CD4-positive, alpha-beta T cell (primary cell): ENCODE measurements around the gene MET. TPM values are rescaled to one million over a fixed set of nuclear protein-coding genes. Genes with fewer than 3 reads are reported as not detected.

Experiments used
- ATAC-seq: fragments of 200-7000 bp; cut with Tn5 transposase; one replicate; pipeline ENCODE4 v1.10.0; 2022; ENCODE audit warnings: mild to moderate bottlenecking; ENCODE audit not compliant: poor library complexity
- CTCF ChIA-PET: fragments of 350-600 bp; sonication (Branson Sonifier 250); formaldehyde crosslinking; loops from one replicate; lab custom pipeline; 2021; ENCODE audit warnings: antibody characterized with exemption, inconsistent platforms; lab: Charles Lee
- POLR2A ChIA-PET: fragments of 350-600 bp; sonication (Branson Sonifier 250); formaldehyde crosslinking; loops from one replicate; lab custom pipeline; 2021; ENCODE audit warnings: antibody characterized with exemption, inconsistent platforms; lab: Charles Lee
- DNase-seq, 14 experiments: peaks; one replicate each; pipeline ENCODE4 v3.0.0-alpha.2; 2013 to 2020; ENCODE audit warnings: mixed read lengths in 2 of 14
- H3K27ac ChIP-seq, 2 donors: one replicate each; pipeline versions ENCODE4 v1.5.1 to v1.7.0; 2013; ENCODE audit warnings: low read length in 2 of 2, low read depth in 1 of 2, mild to moderate bottlenecking in 1 of 2
- H3K27me3 ChIP-seq, 2 experiments: 1 replicate in 1 of 2; 2 replicates in 1 of 2; pipeline versions ENCODE4 v1.6.1 to v1.7.0; 2013; ENCODE audit warnings: low read length in 2 of 2, control low read depth in 1 of 2, mild to moderate bottlenecking in 1 of 2, moderate library complexity in 1 of 2; ENCODE audit not compliant: insufficient read depth in 2 of 2, control insufficient read depth in 1 of 2
- H3K36me3 ChIP-seq: one replicate; pipeline ENCODE4 v1.6.1; 2013; ENCODE audit warnings: low read length, control low read depth; ENCODE audit not compliant: insufficient read depth
- H3K4me1 ChIP-seq: one replicate; pipeline ENCODE4 v1.6.1; 2013; ENCODE audit warnings: low read length, control low read depth; ENCODE audit not compliant: insufficient read depth
- H3K4me3 ChIP-seq: one replicate; pipeline ENCODE4 v1.5.1; 2013; ENCODE audit warnings: mild to moderate bottlenecking, low read length, moderate library complexity
- H3K9me3 ChIP-seq, 2 experiments: 1 replicate in 1 of 2; 2 replicates in 1 of 2; pipeline versions ENCODE4 v1.6.1 to v1.7.0; 2013; ENCODE audit warnings: low read length in 2 of 2, mild to moderate bottlenecking in 2 of 2, control low read depth in 1 of 2, moderate library complexity in 1 of 2; ENCODE audit not compliant: control insufficient read depth in 1 of 2, insufficient read depth in 1 of 2
- H3K27ac Mint-ChIP-seq: one replicate; pipeline ENCODE4 v1.8.0; 2020; ENCODE audit warnings: mixed read lengths
- H3K27me3 Mint-ChIP-seq: one replicate; pipeline ENCODE4 v1.8.0; 2021; ENCODE audit warnings: mixed read lengths
- H3K36me3 Mint-ChIP-seq: one replicate; pipeline ENCODE4 v1.8.0; 2021; ENCODE audit warnings: low read depth, mixed read lengths
- H3K4me1 Mint-ChIP-seq: one replicate; pipeline ENCODE4 v1.8.0; 2021; ENCODE audit warnings: low read depth, mixed read lengths
- H3K4me3 Mint-ChIP-seq: one replicate; pipeline ENCODE4 v1.8.0; 2020; ENCODE audit warnings: mild to moderate bottlenecking, mixed read lengths
- H3K9me3 Mint-ChIP-seq: one replicate; pipeline ENCODE4 v1.8.0; 2020; ENCODE audit warnings: mixed read lengths
- intact Hi-C, 2 experiments: fragments of 100-400 bp; cut with DNase I in 1 of 2; cut with micrococcal nuclease in 1 of 2; formaldehyde crosslinking; loops; one replicate each; pipeline versions ENCODE4 v1.15.1 to v1.9.0; 2023 to 2025; cut with DNase I, micrococcal nuclease
- total RNA-seq, 174 experiments: library from RNA in 2 of 174; stranded (reverse) in 2 of 174; gene quantifications; one replicate each; pipeline ENCODE4 v1.2.3 and lab custom pipeline; 2021 to 2026
- TF ChIP-seq, protein P1 (sequence below): fragments of 200-600 bp; IDR thresholded peaks from one replicate; pipeline ENCODE4 v1.8.0; 2022; ENCODE audit warnings: antibody characterized with exemption, mild to moderate bottlenecking

MET gene
- total RNA-seq, 2 experiments from 2014 or later, result 0.14 TPM; not detected in 1

DNA sequence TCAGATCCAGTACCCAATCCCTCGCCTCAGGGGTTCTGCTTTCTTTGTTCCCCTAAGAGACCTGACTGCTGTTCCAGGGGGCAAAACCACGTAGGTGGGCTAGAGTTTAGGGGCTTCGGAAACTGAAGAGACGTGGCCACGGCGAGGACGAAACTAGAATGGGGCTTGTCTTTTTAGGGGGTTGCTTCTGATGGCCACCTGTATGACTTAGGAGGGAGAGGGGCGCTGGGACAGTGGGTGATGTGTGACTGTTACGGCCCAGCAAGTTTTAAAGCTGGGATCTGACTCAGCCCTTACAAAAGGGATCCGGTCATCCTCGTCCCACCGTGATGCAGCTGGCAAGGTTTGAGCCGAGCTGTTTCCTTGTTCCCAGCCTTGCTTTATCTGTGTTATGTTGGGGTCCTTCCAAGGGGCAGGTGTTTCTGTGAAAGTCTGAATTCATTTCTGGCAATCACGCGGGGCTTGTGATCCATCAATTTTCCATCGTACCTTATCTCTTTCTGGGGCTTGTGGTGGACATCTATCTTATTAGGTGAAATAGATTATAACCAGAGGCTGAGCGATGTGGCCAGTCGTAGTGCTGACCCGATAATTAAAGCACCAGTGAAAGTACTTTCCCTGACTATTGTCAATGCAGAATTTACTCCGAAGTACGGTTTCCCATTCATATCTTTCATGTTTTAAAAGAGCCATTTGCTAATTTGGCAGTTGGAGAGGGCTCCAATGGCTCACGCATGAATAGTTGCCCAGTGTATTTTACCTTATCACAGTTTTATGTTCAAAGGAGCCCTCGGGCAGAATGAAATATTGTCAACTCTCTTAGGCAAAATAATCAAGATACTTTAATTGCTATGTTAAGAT is 830 bp downstream of the MET start:
- Histone ChIP-seq H3K27me3 (peaks cover 25 to 52% of the 10 kb centered on the region in 2 experiments), H3K4me1 (peaks cover 4% of the 10 kb centered on the region), H3K36me3 (no peaks in the 10 kb centered on the region), H3K27ac (no peak overlapping the region), H3K4me3 (no peak overlapping the region), H3K9me3 (peaks cover 0 to 5% of the 10 kb centered on the region in 2 experiments)
- DNase-seq, result peak in 1 of 14 experiments; percentile 5
- intact Hi-C loops, result no loop called here
- H3K27me3 Mint-ChIP-seq, result peaks cover 68% of the 10 kb centered on the region
- ChIA-PET POLR2A (no interaction called here), CTCF (no interaction called here)
- TF ChIP-seq, protein P1, sequence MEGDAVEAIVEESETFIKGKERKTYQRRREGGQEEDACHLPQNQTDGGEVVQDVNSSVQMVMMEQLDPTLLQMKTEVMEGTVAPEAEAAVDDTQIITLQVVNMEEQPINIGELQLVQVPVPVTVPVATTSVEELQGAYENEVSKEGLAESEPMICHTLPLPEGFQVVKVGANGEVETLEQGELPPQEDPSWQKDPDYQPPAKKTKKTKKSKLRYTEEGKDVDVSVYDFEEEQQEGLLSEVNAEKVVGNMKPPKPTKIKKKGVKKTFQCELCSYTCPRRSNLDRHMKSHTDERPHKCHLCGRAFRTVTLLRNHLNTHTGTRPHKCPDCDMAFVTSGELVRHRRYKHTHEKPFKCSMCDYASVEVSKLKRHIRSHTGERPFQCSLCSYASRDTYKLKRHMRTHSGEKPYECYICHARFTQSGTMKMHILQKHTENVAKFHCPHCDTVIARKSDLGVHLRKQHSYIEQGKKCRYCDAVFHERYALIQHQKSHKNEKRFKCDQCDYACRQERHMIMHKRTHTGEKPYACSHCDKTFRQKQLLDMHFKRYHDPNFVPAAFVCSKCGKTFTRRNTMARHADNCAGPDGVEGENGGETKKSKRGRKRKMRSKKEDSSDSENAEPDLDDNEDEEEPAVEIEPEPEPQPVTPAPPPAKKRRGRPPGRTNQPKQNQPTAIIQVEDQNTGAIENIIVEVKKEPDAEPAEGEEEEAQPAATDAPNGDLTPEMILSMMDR, result no peak
- no peaks in the 10 kb centered on the region for H3K36me3 Mint-ChIP-seq
- no peaks in the 10 kb centered on the region for H3K9me3 Mint-ChIP-seq
- no peak overlapping the region for H3K4me3 Mint-ChIP-seq
- H3K27ac Mint-ChIP-seq, result no peak overlapping the region
- no peak for ATAC-seq
- H3K4me1 Mint-ChIP-seq, result peaks cover 8% of the 10 kb centered on the region

DNA sequence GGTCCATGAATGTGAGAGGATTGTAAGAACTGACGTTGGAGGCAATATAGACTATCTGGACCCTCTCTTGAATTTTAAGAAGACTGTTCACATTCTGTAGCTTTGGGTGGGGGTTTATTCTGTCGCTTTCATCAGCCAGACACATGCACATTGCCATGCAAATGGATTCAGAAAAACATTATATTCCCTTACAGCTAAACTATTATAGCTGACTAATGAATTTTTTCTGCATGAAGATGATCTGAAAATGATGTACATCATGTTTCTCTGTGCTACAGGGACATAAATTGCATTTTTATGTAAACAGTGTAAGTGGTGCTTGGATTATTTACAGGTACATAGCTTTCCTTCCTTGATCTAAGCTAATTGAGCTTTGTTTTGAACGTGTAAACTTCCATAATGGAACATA is 1.5 kb downstream of the MET start:
- no peaks in the 10 kb centered on the region for H3K36me3 ChIP-seq
- Mint-ChIP-seq H3K27me3 (peaks cover 67% of the 10 kb centered on the region), H3K9me3 (no peaks in the 10 kb centered on the region), H3K27ac (no peak overlapping the region), H3K4me3 (no peak overlapping the region), H3K36me3 (no peaks in the 10 kb centered on the region), H3K4me1 (peaks cover 8% of the 10 kb centered on the region)
- ChIA-PET CTCF (no interaction called here), POLR2A (no interaction called here)
- H3K27me3 ChIP-seq, result peaks cover 25 to 52% of the 10 kb centered on the region in 2 experiments
- TF ChIP-seq, protein P1, result no peak
- peaks cover 4% of the 10 kb centered on the region for H3K4me1 ChIP-seq
- intact Hi-C loops, result no loop called here
- peaks cover 0 to 5% of the 10 kb centered on the region in 2 experiments for H3K9me3 ChIP-seq
- DNase-seq, result no peak
- no peak overlapping the region for H3K27ac ChIP-seq
- no peak for ATAC-seq
- no peak overlapping the region for H3K4me3 ChIP-seq

DNA sequence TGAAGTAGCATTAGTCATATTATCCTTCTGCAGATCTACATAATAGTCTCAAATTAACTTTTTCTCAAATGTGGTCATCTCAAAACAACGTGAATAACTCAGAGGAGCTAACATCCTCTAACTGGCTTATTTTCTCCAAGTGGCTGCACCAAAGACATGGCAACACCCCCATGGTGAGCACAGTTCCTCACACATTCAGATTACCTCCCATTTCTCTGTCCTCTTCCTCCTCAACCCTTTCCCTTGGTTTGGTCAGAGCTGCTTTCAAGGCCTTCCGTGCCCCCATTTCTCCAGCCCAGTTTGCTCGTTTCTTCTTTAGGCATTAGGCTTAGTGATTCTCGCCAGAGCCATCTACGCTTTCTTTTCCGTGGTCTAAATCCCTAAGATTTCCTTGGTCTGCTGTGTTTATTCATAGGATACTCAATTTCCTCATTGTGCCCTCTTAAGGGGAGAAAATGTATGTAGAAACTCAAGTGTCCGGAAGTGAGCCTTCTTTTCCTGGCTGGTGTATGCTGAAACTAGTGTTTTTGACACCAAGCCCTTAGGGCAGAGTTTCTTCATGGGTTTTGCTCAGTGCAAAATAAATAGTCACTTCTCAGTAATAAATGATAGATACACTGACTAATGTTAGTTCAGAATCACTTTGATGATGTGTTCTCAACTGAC is 2.6 kb downstream of the MET start:
- ChIA-PET POLR2A (no interaction called here), CTCF (no interaction called here)
- no peak overlapping the region for H3K27ac ChIP-seq
- no peak overlapping the region for H3K4me3 Mint-ChIP-seq
- no peak for DNase-seq
- H3K36me3 Mint-ChIP-seq, result no peaks in the 10 kb centered on the region
- H3K9me3 Mint-ChIP-seq, result no peaks in the 10 kb centered on the region
- peaks cover 8% of the 10 kb centered on the region for H3K4me1 Mint-ChIP-seq
- H3K27me3 Mint-ChIP-seq, result peaks cover 60% of the 10 kb centered on the region
- TF ChIP-seq, protein P1, result no peak
- no peaks in the 10 kb centered on the region for H3K36me3 ChIP-seq
- peaks cover 4% of the 10 kb centered on the region for H3K4me1 ChIP-seq
- no peak for ATAC-seq
- H3K4me3 ChIP-seq, result no peak overlapping the region
- peaks cover 25 to 50% of the 10 kb centered on the region in 2 experiments for H3K27me3 ChIP-seq
- H3K27ac Mint-ChIP-seq, result no peak overlapping the region
- peaks cover 0 to 5% of the 10 kb centered on the region in 2 experiments for H3K9me3 ChIP-seq
- intact Hi-C loops, result no loop called here
